GM23338 (cell line): ENCODE measurements around the gene KIAA1328. TPM values are rescaled to one million over a fixed set of nuclear protein-coding genes. Genes with fewer than 3 reads are reported as not detected.

Experiments used
- ATAC-seq: fragments of 200-7000 bp; cut with Tn5 transposase; 3 replicates; pipeline ENCODE4 v1.9.1; 2020
- DNase-seq: peaks from one replicate; pipeline ENCODE4 v3.0.0-alpha.2; 2015; ENCODE audit warnings: low spot score
- H2AFZ ChIP-seq: fragments of 200-600 bp; sonication (generic); 2 replicates; pipeline ENCODE4 v1.8.0; 2016; ENCODE audit warnings: antibody characterized with exemption, mild to moderate bottlenecking, moderate library complexity
- H3F3A ChIP-seq: fragments of 200-600 bp; sonication (generic); replicated peaks from 2 replicates; pipeline ENCODE4 v1.8.0; 2017; ENCODE audit warnings: antibody characterized with exemption, mixed run types, low read depth
- H3K27ac ChIP-seq: fragments of 200-600 bp; sonication (generic); 2 replicates; pipeline ENCODE4 v1.6.1; 2016; ENCODE audit warnings: low read depth
- H3K27me3 ChIP-seq: fragments of 200-600 bp; sonication (generic); 2 replicates; pipeline ENCODE4 v1.8.0; 2016; ENCODE audit warnings: mild to moderate bottlenecking, mixed run types, moderate library complexity; ENCODE audit not compliant: insufficient read depth
- H3K36me3 ChIP-seq: fragments of 200-600 bp; sonication (generic); 2 replicates; pipeline ENCODE4 v1.8.0; 2016; ENCODE audit warnings: mild to moderate bottlenecking; ENCODE audit not compliant: insufficient read depth
- H3K4me1 ChIP-seq: fragments of 200-600 bp; sonication (generic); 2 replicates; pipeline ENCODE4 v1.8.0; 2016; ENCODE audit warnings: mild to moderate bottlenecking, moderate library complexity; ENCODE audit not compliant: insufficient read depth
- H3K4me2 ChIP-seq: fragments of 200-600 bp; sonication (generic); 2 replicates; pipeline ENCODE4 v1.7.1; 2017; ENCODE audit warnings: mixed run types
- H3K4me3 ChIP-seq: fragments of 200-600 bp; sonication (generic); 2 replicates; pipeline ENCODE4 v1.6.1; 2016; ENCODE audit warnings: mixed run types
- H3K79me2 ChIP-seq: fragments of 200-600 bp; sonication (generic); replicated peaks from 2 replicates; pipeline ENCODE4 v1.8.0; 2017; ENCODE audit warnings: mild to moderate bottlenecking; ENCODE audit not compliant: insufficient read depth
- H3K9me2 ChIP-seq: fragments of 200-600 bp; sonication (generic); 2 replicates; pipeline ENCODE4 v1.8.0; 2017; ENCODE audit not compliant: insufficient read depth
- H4K20me1 ChIP-seq: fragments of 200-600 bp; sonication (generic); replicated peaks from 2 replicates; pipeline ENCODE4 v1.8.0; 2017; ENCODE audit warnings: mild to moderate bottlenecking; ENCODE audit not compliant: insufficient read depth
- H3K27ac Mint-ChIP-seq: 2 replicates; pipeline ENCODE4 v1.8.0; 2020; ENCODE audit warnings: inconsistent platforms, mild to moderate bottlenecking, moderate library complexity, mixed read lengths
- H3K27me3 Mint-ChIP-seq: 3 replicates; pipeline ENCODE4 v1.8.0; 2022; ENCODE audit warnings: low read depth, mild to moderate bottlenecking, moderate library complexity, mixed read lengths, inconsistent platforms; ENCODE audit not compliant: insufficient read depth, poor library complexity
- H3K36me3 Mint-ChIP-seq: 3 replicates; pipeline ENCODE4 v1.8.0; 2021; ENCODE audit warnings: low read depth, mild to moderate bottlenecking, inconsistent platforms, moderate library complexity, mixed read lengths
- H3K4me1 Mint-ChIP-seq: 3 replicates; pipeline ENCODE4 v1.8.0; 2020; ENCODE audit warnings: mild to moderate bottlenecking, inconsistent platforms, mixed read lengths
- H3K4me3 Mint-ChIP-seq: 3 replicates; pipeline ENCODE4 v1.8.0; 2021; ENCODE audit warnings: moderate library complexity, mild to moderate bottlenecking, inconsistent platforms, mixed read lengths
- H3K9me3 Mint-ChIP-seq: 3 replicates; pipeline ENCODE4 v1.8.0; 2020; ENCODE audit warnings: moderate library complexity, mild to moderate bottlenecking, inconsistent platforms, mixed read lengths
- CREB1 ChIP-seq: fragments of 250-450 bp; sonication (Bioruptor Pico); IDR thresholded peaks from 2 replicates; pipeline ENCODE4 v1.5.0; 2020; ENCODE audit warnings: low read depth, mild to moderate bottlenecking, moderate library complexity
- ETS1 ChIP-seq: IDR thresholded peaks from 2 replicates; pipeline ENCODE4 v1.6.1; 2016; ENCODE audit warnings: antibody characterized with exemption
- EZH2phosphoT487 ChIP-seq: fragments of 200-600 bp; sonication (generic); IDR thresholded peaks from one replicate; pipeline ENCODE4 v1.8.1; 2018; ENCODE audit warnings: antibody characterized with exemption; ENCODE audit not compliant: unreplicated experiment
- JUNB ChIP-seq: IDR thresholded peaks from one replicate; pipeline ENCODE4 v1.6.1; 2016; ENCODE audit warnings: antibody characterized with exemption; ENCODE audit not compliant: unreplicated experiment
- NANOG ChIP-seq: IDR thresholded peaks from 2 replicates; pipeline ENCODE4 v1.6.1; 2016; ENCODE audit warnings: antibody characterized with exemption, borderline replicate concordance
- POLR2AphosphoS5 ChIP-seq: IDR thresholded peaks from 2 replicates; pipeline ENCODE4 v1.6.1; 2016; ENCODE audit warnings: antibody characterized with exemption, low read depth
- REST ChIP-seq: IDR thresholded peaks from one replicate; pipeline ENCODE4 v1.6.1; 2018; ENCODE audit warnings: antibody characterized with exemption; ENCODE audit not compliant: unreplicated experiment
- STAT1 ChIP-seq: IDR thresholded peaks from one replicate; pipeline ENCODE4 v1.6.1; 2016; ENCODE audit warnings: antibody characterized with exemption; ENCODE audit not compliant: unreplicated experiment
- ZNF114 ChIP-seq: fragments of 250-450 bp; sonication (Bioruptor Pico); IDR thresholded peaks from 2 replicates; pipeline ENCODE4 v1.5.0; 2020; ENCODE audit warnings: mild to moderate bottlenecking, moderate library complexity
- ZNF331 ChIP-seq: fragments of 250-450 bp; sonication (Bioruptor Pico); IDR thresholded peaks from 2 replicates; pipeline ENCODE4 v1.5.0; 2020; ENCODE audit warnings: low read depth, mild to moderate bottlenecking, moderate library complexity
- polyA plus RNA-seq: library from polyadenylated mRNA; unstranded; fragments of >200 nt; fragmentation: Nextera tagmentation; extraction: Ambion mirVana; gene quantifications from 2 replicates; pipeline ENCODE4 v1.2.1, GENCODE V29; 2016
- total RNA-seq: library from RNA; depleted of rRNA; stranded (reverse); fragments of >200 nt; shearing (Covaris generic); gene quantifications from 2 replicates; pipeline ENCODE4 v1.2.3, GENCODE V29; 2014
- TF ChIP-seq, protein P1 (sequence below), 2 experiments: fragments of 200-600 bp in 1 of 2; sonication (generic) in 1 of 2; conservative IDR thresholded peaks; 2 replicates each; pipeline versions ENCODE4 v1.5.1 to v1.6.1; 2016 to 2017; ENCODE audit warnings: antibody characterized with exemption in 2 of 2, low read depth in 2 of 2, mild to moderate bottlenecking in 2 of 2, moderate library complexity in 1 of 2
- TF ChIP-seq, protein P2 (sequence below): fragments of 250-450 bp; sonication (Bioruptor Pico); IDR thresholded peaks from 2 replicates; pipeline ENCODE4 v1.5.0; 2020; ENCODE audit warnings: mild to moderate bottlenecking, moderate library complexity

KIAA1328 gene
- total and polyA plus RNA-seq, 2 experiments from 2014 or later, result 5.2 to 8.4 TPM

DNA sequence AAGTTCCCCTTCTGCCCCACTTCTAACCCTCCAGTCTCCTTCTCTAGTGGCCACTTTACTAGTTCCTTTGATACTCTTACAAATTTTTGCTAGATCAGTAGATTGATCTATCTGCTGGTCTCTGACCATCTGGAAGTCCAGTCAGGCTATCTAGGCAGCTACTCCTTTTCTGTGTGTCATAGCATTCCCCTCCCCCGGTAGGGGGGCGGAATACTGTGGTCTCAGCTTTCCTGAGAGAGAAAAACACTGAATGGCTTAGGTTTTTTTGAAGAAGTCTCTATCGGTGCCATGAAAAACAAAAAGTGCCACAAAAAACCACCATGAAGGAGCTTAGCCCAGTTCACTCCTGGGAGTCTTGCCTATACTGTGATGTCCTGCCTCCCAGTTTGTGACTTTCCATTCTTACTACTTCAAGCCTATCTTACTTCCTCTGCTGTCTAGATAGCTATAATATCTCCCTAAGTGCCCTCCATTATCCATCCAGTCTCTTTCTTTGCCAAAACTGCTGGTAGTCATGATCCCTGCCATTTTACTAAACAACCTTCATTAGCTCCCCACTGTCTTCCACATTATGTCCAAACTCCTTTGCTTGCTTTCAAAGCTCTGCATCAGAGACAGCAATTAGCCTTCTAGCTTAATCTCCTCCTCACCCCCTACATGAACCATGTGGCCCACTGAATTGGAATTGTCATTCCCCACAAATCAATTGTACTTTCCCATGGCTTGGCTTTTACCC, 30.0 kb upstream of the KIAA1328 start:
- DNase-seq (peak; percentile 9), ATAC-seq (no peak)
- H3K36me3 Mint-ChIP-seq, result peaks cover 57% of the 10 kb centered on the region
- no peak for TF ChIP-seq ETS1
- TF ChIP-seq POLR2AphosphoS5, result no peak
- no peak for TF ChIP-seq ZNF114
- no peak for TF ChIP-seq EZH2phosphoT487
- TF ChIP-seq CREB1 (CRISPR knock-in tag), result no peak
- TF ChIP-seq STAT1, result no peak
- no peak for TF ChIP-seq ZNF331
- TF ChIP-seq JUNB, result no peak
- TF ChIP-seq, protein P1, sequence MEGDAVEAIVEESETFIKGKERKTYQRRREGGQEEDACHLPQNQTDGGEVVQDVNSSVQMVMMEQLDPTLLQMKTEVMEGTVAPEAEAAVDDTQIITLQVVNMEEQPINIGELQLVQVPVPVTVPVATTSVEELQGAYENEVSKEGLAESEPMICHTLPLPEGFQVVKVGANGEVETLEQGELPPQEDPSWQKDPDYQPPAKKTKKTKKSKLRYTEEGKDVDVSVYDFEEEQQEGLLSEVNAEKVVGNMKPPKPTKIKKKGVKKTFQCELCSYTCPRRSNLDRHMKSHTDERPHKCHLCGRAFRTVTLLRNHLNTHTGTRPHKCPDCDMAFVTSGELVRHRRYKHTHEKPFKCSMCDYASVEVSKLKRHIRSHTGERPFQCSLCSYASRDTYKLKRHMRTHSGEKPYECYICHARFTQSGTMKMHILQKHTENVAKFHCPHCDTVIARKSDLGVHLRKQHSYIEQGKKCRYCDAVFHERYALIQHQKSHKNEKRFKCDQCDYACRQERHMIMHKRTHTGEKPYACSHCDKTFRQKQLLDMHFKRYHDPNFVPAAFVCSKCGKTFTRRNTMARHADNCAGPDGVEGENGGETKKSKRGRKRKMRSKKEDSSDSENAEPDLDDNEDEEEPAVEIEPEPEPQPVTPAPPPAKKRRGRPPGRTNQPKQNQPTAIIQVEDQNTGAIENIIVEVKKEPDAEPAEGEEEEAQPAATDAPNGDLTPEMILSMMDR (conservative IDR thresholded peaks at IDR 0.05; ENCODE audit: low read depth in 2 of 2), result no peak
- TF ChIP-seq, protein P2, sequence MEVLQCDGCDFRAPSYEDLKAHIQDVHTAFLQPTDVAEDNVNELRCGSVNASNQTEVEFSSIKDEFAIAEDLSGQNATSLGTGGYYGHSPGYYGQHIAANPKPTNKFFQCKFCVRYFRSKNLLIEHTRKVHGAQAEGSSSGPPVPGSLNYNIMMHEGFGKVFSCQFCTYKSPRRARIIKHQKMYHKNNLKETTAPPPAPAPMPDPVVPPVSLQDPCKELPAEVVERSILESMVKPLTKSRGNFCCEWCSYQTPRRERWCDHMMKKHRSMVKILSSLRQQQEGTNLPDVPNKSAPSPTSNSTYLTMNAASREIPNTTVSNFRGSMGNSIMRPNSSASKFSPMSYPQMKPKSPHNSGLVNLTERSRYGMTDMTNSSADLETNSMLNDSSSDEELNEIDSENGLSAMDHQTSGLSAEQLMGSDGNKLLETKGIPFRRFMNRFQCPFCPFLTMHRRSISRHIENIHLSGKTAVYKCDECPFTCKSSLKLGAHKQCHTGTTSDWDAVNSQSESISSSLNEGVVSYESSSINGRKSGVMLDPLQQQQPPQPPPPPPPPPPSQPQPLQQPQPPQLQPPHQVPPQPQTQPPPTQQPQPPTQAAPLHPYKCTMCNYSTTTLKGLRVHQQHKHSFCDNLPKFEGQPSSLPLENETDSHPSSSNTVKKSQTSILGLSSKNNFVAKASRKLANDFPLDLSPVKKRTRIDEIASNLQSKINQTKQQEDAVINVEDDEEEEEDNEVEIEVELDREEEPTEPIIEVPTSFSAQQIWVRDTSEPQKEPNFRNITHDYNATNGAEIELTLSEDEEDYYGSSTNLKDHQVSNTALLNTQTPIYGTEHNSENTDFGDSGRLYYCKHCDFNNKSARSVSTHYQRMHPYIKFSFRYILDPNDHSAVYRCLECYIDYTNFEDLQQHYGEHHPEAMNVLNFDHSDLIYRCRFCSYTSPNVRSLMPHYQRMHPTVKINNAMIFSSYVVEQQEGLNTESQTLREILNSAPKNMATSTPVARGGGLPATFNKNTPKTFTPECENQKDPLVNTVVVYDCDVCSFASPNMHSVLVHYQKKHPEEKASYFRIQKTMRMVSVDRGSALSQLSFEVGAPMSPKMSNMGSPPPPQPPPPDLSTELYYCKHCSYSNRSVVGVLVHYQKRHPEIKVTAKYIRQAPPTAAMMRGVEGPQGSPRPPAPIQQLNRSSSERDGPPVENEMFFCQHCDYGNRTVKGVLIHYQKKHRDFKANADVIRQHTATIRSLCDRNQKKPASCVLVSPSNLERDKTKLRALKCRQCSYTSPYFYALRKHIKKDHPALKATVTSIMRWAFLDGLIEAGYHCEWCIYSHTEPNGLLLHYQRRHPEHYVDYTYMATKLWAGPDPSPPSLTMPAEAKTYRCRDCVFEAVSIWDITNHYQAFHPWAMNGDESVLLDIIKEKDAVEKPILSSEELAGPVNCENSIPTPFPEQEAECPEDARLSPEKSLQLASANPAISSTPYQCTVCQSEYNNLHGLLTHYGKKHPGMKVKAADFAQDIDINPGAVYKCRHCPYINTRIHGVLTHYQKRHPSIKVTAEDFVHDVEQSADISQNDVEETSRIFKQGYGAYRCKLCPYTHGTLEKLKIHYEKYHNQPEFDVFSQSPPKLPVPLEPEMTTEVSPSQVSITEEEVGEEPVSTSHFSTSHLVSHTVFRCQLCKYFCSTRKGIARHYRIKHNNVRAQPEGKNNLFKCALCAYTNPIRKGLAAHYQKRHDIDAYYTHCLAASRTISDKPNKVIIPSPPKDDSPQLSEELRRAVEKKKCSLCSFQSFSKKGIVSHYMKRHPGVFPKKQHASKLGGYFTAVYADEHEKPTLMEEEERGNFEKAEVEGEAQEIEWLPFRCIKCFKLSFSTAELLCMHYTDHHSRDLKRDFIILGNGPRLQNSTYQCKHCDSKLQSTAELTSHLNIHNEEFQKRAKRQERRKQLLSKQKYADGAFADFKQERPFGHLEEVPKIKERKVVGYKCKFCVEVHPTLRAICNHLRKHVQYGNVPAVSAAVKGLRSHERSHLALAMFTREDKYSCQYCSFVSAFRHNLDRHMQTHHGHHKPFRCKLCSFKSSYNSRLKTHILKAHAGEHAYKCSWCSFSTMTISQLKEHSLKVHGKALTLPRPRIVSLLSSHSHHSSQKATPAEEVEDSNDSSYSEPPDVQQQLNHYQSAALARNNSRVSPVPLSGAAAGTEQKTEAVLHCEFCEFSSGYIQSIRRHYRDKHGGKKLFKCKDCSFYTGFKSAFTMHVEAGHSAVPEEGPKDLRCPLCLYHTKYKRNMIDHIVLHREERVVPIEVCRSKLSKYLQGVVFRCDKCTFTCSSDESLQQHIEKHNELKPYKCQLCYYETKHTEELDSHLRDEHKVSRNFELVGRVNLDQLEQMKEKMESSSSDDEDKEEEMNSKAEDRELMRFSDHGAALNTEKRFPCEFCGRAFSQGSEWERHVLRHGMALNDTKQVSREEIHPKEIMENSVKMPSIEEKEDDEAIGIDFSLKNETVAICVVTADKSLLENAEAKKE (CRISPR knock-in tag), result no peak
- TF ChIP-seq REST, result no peak
- no peak for TF ChIP-seq NANOG
- Histone ChIP-seq H4K20me1 (no peaks in the 10 kb centered on the region), H3K4me3 (no peak overlapping the region), H3K27me3 (no peaks in the 10 kb centered on the region), H2AFZ (no peak overlapping the region), H3F3A (no peaks in the 10 kb centered on the region), H3K79me2 (no peaks in the 10 kb centered on the region), H3K36me3 (peaks cover 29% of the 10 kb centered on the region), H3K4me2 (no peak overlapping the region), H3K27ac (no peak overlapping the region), H3K4me1 (no peaks in the 10 kb centered on the region), H3K9me2 (no peaks in the 10 kb centered on the region)
- no peaks in the 10 kb centered on the region for H3K9me3 Mint-ChIP-seq
- peak overlapping the region; percentile 14; the same call in 1 of the 2 replicates for H3K27ac Mint-ChIP-seq
- no peak overlapping the region for H3K4me3 Mint-ChIP-seq
- peaks cover 5% of the 10 kb centered on the region; the same call in 2 of the 3 replicates for H3K4me1 Mint-ChIP-seq
- H3K27me3 Mint-ChIP-seq, result peaks cover 2% of the 10 kb centered on the region
